Lung (tissue), 12 donors: ENCODE data around the gene IQUB. TPM values are rescaled to one million over a fixed set of nuclear protein-coding genes. Genes with fewer than 3 reads are reported as not detected.

ENCODE experiments used
- ATAC-seq: fragments of 200-7000 bp; cut with Tn5 transposase; one replicate; pipeline ENCODE4 v1.9.1; 2020; ENCODE audit warnings: moderate number of reproducible peaks; ENCODE audit not compliant: insufficient read depth, low FRiP score
- DNase-seq, 3 donors: peaks; one replicate each; pipeline ENCODE4 v3.0.0-alpha.2; 2013 to 2017
- H3K27ac ChIP-seq, 2 donors: one replicate each; pipeline ENCODE4 v1.5.1; 2013; ENCODE audit warnings: mild to moderate bottlenecking in 2 of 2, moderate library complexity in 2 of 2, control low read depth in 1 of 2, inconsistent platforms in 1 of 2, low read depth in 1 of 2, low read length in 1 of 2
- H3K27me3 ChIP-seq, 3 donors: one replicate each; pipeline ENCODE4 v1.5.1; 2013; ENCODE audit warnings: low read length in 2 of 3; ENCODE audit not compliant: control insufficient read depth in 3 of 3, insufficient read depth in 3 of 3
- H3K36me3 ChIP-seq, 4 donors: one replicate each; pipeline ENCODE4 v1.5.1; 2013; ENCODE audit warnings: low read length in 4 of 4, mild to moderate bottlenecking in 1 of 4, moderate library complexity in 1 of 4; ENCODE audit not compliant: control insufficient read depth in 4 of 4, insufficient read depth in 4 of 4
- H3K4me1 ChIP-seq, 5 donors: one replicate each; pipeline ENCODE4 v1.5.1; 2013; ENCODE audit warnings: low read length in 5 of 5, mild to moderate bottlenecking in 2 of 5, moderate library complexity in 1 of 5; ENCODE audit not compliant: control insufficient read depth in 5 of 5, insufficient read depth in 5 of 5
- H3K4me3 ChIP-seq: one replicate; pipeline ENCODE4 v1.5.1; 2013; ENCODE audit warnings: mild to moderate bottlenecking, control low read depth, moderate library complexity
- H3K9ac ChIP-seq, 2 donors: one replicate each; pipeline ENCODE4 v1.5.1; 2013; ENCODE audit warnings: low read length in 2 of 2, control low read depth in 1 of 2; ENCODE audit not compliant: insufficient read depth in 1 of 2
- H3K9me3 ChIP-seq, 4 donors: one replicate each; pipeline ENCODE4 v1.5.1; 2013; ENCODE audit warnings: low read length in 3 of 4, mild to moderate bottlenecking in 1 of 4, moderate library complexity in 1 of 4; ENCODE audit not compliant: control insufficient read depth in 4 of 4, insufficient read depth in 3 of 4
- CTCF ChIP-seq: IDR thresholded peaks from 2 replicates; pipeline ENCODE4 v1.5.1; 2012; ENCODE audit warnings: mild to moderate bottlenecking; ENCODE audit errors: control extremely low read depth, extremely low read depth
- WGBS, 2 donors: extraction: QIAGEN DNeasy Blood & Tissue Kit; methylation state at CpG; one replicate each; pipeline ENCODE4 v1.1.7; 2013; 5-methylcytosine and 5-hydroxymethylcytosine counted together
- polyA plus RNA-seq, 2 donors: library from polyadenylated mRNA; stranded (reverse); fragments of 200-250 nt; gene quantifications; one replicate each; pipeline ENCODE4 v1.2.1, GENCODE V29; 2013
- total RNA-seq, 2 donors: library from RNA; depleted of rRNA in 1 of 2; stranded (reverse); fragments of >200 nt in 1 of 2; gene quantifications; one replicate each; pipeline ENCODE4 v1.2.1, GENCODE V29; 2014 to 2021
- donor health status: control.
- donor health status: control.
- donor health status: Bipolar disorder and iron deficiency.
- donor health status: healthy.
- donor health status: DM: yes; HTN: yes; CAD: no.

The IQUB gene
- total and polyA plus RNA-seq, 4 donors, result 1.0 to 17.4 (median 3.2) TPM

DNA sequence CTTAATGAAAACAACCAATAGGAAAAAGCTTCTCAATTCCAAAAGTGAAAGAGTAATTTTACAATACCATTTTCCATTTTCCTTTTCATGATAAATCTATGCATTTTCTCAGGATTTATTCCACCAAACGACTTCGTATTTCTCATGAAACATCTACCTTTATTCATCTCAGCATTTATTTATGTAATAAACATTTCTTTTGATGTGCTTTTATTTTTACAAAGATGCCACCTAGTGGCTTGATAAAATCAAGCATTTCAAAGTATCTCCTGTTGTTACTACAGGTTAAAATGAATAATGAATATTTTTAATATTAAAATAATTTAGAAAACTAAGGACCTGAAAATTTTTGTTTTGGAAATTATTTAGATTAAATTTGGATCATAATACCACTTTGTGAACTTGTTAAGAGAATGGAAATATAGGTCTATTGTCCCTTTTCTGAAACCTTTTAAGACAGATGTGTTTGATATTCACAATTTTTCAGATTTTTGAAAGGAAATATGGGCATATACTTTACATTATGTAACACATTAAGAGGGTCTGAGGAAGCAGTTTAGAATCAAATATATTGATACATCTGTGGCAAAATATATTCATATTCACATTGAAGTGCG lies 2.7 kb upstream of the IQUB start:
- no peaks in the 10 kb centered on the region for H3K36me3 ChIP-seq
- no peaks in the 10 kb centered on the region for H3K9me3 ChIP-seq
- 35 to 67% methylated on average over 3 of the region's 3 CpGs for WGBS, 2 donors
- no peak overlapping the region for H3K4me3 ChIP-seq
- H3K4me1 ChIP-seq, result peaks cover 0 to 6% (median 3%) of the 10 kb centered on the region in 5 donors
- TF ChIP-seq CTCF, result no peak
- no peak overlapping the region for H3K27ac ChIP-seq
- ATAC-seq, result no peak
- no peak overlapping the region for H3K9ac ChIP-seq
- H3K27me3 ChIP-seq, result peaks cover 0 to 5% (median 0%) of the 10 kb centered on the region in 3 donors
- peak in 1 of 3 donors; percentile 46 for DNase-seq

GRCh38 chr7:123535517-123535916 lies 1.1 kb upstream of the IQUB start:
- no peak for DNase-seq
- no peaks in the 10 kb centered on the region for H3K9me3 ChIP-seq
- H3K27me3 ChIP-seq, result peaks cover 0 to 5% (median 0%) of the 10 kb centered on the region in 3 donors
- WGBS, 2 donors, result 95% methylated on average over 12 of the region's 12 CpGs
- no peak for TF ChIP-seq CTCF
- no peak overlapping the region for H3K4me3 ChIP-seq
- H3K9ac ChIP-seq, result no peak overlapping the region
- no peaks in the 10 kb centered on the region for H3K36me3 ChIP-seq
- no peak overlapping the region for H3K27ac ChIP-seq
- no peak for ATAC-seq
- peaks cover 0 to 6% (median 3%) of the 10 kb centered on the region in 5 donors for H3K4me1 ChIP-seq

- WGBS, 2 donors, result 3 to 7% methylated on average over 9 of the region's 9 CpGs
- H3K9ac ChIP-seq, result peak overlapping the region in 1 of 2 donors; percentile 69
- peak overlapping the region; percentile 51 for H3K4me3 ChIP-seq
- no peaks in the 10 kb centered on the region for H3K36me3 ChIP-seq
- peaks cover 0 to 5% (median 0%) of the 10 kb centered on the region in 3 donors for H3K27me3 ChIP-seq
- no peak for TF ChIP-seq CTCF
- DNase-seq, result no peak
- no peaks in the 10 kb centered on the region for H3K9me3 ChIP-seq
- H3K4me1 ChIP-seq, result peaks cover 0 to 6% (median 3%) of the 10 kb centered on the region in 5 donors
- peak overlapping the region in 1 of 2 donors; percentile 91 for H3K27ac ChIP-seq
- ATAC-seq, result no peak
Observed at GRCh38 chr7:123533929-123534382, 439 bp downstream of the IQUB start.
